GM04504 (cell line): Measurements from ENCODE around the gene F11R.
A peak's percentile ranks its signal among the peaks of the same experiment; 100 is the strongest.
"Not testable (repeated sequence)": the region's sequence is repeated elsewhere in the genome, so short reads cannot be mapped to it uniquely, and the experiment has no call there.

Source experiments
- DNase-seq: peaks from one replicate; pipeline ENCODE4 v3.0.0-alpha.2; 2012; ENCODE audit warnings: low read depth

The F11R gene

DNA sequence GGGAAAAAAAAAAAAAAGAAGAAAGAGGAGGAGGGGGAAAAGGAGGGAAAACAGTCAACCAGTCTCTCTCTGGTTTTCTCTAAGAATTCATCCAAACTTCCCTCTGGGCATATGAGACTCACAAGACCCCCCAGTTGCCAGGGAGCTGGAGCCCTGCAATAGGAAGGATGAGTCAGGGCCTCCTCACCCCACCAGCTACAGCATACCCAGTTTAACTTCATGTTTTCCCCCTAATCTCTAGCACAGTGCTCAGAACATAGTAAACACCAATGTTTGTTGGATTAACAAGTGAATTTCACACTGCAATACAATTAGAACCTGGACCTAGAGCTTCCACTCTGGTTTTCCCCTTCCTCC, 7.8 kb downstream of the F11R start:
- no peak for DNase-seq

DNA sequence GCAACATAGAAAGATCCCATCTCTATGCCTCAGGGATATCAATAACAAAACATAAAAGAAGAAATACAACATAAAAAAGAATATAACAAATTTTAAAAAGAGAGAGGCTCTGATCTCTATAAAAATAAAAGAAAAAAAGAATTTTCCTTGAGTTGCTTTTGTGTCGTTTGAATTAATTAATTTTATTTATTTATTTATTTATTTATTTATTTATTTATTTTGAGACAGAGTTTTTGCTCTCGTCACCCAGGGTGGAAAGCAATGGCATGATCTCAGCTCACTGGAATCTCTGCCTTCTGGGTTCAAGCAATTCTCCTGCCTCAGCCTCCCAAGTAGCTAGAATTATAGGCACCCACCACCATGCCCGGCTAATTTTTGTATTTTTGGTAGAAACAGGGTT, 8.5 kb downstream of the F11R start:
- no peak for DNase-seq

- DNase-seq: no peak
Observed at GRCh38 chr1:161009602-161010211, 11.2 kb downstream of the F11R start.

GRCh38 chr1:161008869-161009510, 12.0 kb downstream of the F11R start:
- no peak for DNase-seq

GRCh38 chr1:161007369-161007768, 13.6 kb downstream of the F11R start:
- no peak for DNase-seq

- no peak for DNase-seq
Observed at GRCh38 chr1:161006563-161006962, 14.4 kb downstream of the F11R start.

DNA sequence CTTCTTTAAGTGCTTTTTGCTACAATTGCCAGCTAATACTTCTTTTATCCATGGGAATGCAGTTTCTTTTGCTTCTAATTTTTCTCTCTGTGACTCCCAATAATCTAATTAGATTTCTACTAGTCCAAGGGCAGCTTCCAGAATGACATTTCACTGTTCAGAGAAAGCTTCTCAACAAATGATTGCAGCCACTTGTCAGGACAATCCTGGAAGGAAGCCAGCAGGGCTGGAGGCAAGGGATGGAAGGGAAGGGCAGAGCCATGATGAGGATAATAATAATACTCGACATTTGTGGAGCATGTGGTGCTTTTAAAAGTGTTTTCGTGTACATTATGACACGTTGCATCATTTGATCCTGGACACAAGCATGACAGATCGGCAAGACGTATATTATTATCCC, 19.4 kb downstream of the F11R start:
- no peak for DNase-seq

DNA sequence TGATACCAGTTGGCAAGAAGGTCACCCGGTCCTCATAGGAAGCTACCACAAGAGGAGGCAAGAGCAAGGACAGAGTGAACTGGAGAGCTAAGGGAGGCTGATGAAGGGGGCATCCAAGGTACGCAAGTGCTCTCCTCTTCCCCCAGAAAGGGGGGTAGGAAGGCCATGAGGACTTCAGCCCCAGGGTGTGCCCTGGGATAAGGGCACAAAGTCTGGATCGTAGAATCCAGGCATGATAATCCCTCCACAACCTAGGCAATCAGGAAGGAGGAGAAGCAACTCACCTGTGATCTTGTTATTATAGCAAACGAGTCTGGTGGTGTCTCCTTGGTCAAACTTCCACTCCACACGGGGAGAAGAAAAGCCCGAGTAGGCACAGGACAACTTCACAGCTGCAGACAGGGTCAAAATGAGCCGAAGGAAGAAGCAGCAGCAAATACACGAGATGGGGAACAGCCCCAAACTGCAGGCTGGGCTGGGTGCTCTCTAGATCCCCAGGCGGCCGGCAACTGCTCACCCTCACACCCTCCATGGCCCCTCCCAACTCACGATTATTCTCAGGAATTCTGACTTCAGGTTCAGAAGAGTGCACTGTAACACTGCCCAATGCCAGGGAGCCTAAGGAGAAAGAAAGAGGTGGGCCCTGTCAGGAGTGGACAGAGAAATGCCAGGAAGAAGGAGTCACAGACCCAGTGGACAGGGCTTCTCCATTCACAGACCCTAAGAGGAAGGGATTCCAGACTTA, 20.0 kb downstream of the F11R start:
- no peak for DNase-seq

DNA sequence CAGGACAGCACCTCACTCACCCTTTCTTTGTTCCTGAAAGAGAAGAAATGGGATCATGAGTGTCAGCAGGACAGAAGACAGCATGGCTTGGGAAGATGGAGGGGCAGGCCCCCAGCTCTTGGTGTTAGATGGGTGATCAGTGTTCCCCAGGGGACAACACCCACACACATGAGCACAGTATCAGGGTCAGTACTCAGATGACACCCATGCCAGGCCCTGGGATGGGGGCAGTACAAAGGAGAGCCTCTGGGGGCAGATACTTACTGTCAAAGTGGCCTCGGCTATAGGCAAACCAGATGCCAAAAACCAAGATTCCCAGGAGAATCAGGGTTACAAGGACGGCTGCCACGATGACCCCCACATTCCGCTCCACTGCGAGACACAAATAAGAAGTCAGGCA, 21.6 kb downstream of the F11R start:
- no peak for DNase-seq

DNA sequence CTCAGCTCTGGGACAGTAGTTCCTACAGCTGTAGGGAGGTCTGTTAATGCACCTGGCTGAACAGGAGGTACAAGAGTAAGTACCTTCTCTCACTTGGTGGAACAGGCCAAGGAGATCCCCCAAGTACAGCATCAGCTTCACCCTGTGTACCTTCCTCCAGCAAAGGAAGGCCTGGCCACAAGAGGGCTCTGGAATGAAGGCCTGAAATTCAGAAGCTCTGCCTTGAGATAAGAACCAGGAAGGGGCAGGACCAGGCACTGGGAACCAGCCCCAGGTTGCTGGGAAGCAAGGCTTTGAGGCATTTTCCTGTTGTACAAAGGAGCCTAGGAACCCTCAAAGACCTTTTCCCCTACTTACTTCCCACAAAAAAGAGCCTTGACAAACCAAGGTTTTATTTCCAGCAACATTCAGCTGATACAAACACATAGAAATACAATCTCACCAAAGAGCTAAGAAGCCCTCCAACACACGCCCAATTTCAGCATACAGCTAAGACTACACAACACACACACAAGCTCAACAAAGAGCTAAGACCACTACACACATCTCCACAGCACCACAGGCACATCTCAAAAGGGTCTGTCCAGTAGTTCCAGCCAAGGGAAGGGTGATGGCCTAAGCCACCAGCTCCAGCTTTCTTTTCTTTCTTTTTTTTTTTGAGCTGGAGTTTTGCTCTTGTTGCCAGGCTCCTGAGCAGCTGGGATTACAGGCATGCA, 23.5 kb downstream of the F11R start:
- DNase-seq: no peak

- no peak for DNase-seq
Observed at GRCh38 chr1:160996178-160996577, 24.8 kb downstream of the F11R start.

DNA sequence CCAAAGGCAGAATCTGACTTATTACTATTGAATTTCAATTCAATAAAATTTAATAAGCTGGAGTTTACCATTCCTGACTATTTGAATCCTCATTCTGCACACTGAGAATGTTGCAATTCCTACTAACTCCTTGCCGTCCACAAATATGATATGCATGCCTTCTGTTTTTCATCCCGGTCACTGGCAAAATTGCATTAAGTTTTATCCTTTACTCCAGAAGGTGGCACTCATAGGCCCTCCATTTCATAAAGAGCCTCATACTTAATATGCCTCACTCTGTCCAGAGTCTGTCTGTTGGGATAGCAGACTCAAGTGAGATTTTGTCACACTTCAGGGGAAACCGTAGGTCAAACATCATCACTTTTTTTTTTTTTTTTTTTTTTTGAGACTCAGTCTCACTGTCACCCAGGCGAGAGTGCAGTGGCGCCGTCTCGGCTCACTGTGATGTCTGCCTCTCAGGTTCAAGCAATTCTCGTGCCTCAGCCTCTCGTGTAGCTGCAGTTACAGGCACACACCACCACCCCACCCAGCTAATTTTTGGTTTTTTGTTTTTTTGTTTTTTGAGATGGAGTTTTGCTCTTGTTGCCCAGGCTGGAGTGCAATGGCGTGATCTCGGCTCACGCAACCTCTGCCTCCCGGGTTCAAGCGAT, 27.3 kb downstream of the F11R start:
- DNase-seq: peak; percentile 55

GRCh38 chr1:160992036-160992435, 28.9 kb downstream of the F11R start:
- DNase-seq: not testable (repeated sequence)

DNA sequence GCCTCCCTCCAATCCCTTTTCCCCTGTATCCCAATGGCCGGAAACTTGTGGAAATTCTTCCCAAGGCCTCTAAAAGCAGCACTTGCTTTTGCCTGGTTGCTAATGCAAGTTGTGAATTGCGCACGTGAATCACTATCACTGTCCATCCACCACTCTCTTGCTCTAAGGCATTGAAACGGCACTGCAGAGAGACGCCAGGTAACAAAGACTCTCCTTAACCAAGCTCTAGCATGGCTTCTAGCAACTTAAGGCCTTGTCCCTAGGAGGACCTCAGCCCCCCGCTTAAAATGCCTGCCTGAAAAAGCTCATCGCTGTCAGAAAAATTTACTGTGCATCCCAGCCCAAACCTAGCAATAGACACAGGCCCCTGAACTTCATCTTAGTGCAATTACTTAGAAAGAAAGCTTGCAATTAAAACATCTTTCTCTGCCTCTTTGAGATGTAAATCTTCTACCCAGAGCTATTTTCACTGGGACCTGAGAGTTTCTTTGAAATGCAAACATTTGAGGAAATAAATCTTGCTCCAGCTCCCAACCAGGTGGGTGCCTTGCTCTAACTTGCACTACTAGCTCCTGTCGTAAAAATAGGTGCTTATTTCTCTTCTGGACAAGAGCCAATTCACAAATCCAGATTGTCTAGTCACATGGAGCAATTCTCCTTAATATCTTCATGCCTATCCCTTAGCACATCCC, 33.4 kb downstream of the F11R start:
- DNase-seq: no peak

- no peak for DNase-seq
Observed at GRCh38 chr1:160985723-160986122, 35.2 kb downstream of the F11R start.

- DNase-seq: no peak
Observed at GRCh38 chr1:160981584-160982411, 39.2 kb downstream of the F11R start.

DNA sequence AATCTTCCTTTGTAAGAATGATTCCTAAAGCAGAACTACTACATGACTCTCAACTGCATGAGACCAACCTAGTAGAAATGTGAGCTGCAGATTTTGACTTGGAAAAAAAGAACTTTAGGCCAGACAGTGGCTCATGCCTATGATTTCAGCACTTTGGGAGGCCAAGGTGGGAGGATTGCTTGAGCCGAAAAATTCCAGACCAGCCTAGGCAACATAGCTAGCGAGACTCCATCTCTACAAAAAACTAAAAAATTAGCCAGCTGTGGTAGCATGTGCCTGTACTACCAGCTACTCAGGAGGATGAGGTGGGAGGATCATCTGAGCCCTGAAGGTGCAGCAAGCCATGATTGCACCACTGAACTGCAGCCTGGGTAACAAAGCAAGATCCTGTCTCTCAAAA, 41.7 kb downstream of the F11R start:
- no peak for DNase-seq

DNA sequence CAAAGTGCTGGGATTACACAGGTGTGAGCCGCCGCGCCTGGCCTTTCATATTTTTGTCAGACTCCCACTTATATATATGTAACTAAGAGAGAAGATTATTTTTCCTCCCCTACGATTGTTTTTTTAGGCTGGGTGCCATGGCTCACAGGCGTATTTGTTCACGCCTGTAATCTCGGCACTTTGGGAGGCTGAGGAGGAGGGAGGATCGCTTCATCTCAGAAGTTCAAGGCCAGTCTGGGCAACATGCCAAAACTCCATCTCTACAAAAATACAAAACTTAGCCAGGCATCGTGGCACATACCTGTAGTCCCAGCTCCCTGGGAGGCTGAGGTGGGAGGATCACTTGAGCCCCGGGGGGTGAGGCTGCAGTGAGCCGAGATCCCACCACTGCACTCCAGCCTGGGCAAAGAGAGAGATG, 42.4 kb downstream of the F11R start:
- DNase-seq: no peak

GRCh38 chr1:160975026-160975425, 45.9 kb downstream of the F11R start:
- DNase-seq: no peak

GRCh38 chr1:160973491-160973890, 47.5 kb downstream of the F11R start:
- DNase-seq: no peak

DNA sequence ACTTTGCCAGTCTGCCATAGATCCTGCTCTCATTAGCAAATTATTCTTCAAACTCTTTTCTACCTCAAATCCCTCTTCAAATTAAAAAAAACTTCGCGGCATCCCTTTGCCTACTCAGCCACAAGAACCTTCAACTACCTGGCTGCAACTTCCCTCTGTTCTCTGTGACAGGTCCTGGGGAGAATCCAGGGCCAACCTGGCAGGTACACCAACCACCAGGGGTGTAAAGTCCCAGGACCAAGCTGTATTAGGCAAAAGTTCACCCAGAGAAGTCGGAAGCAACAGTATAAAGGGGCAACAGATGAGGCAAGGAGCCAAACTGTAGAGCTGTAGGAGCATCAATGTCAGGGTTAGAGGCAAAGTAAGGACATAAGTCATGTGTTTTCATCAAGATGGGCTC, 48.0 kb downstream of the F11R start:
- DNase-seq: no peak
